Right lobe of liver (tissue), 6 donors: ENCODE measurements around the gene ZNF487. TPM values are rescaled to one million over a fixed set of nuclear protein-coding genes. Genes with fewer than 3 reads are reported as not detected.

Experiments
- ATAC-seq, 4 donors: fragments of 200-7000 bp; cut with Tn5 transposase; one replicate each; pipeline ENCODE4 v1.9.1; 2020; ENCODE audit warnings: mild to moderate bottlenecking in 4 of 4, moderate library complexity in 4 of 4
- DNase-seq, 3 donors: peaks; one replicate each; pipeline ENCODE4 v3.0.0-alpha.2; 2020
- H3K27ac ChIP-seq, 3 donors: fragments of 200-600 bp; one replicate each; pipeline ENCODE4 v1.8.0; 2022
- H3K27me3 ChIP-seq, 2 donors: fragments of 200-600 bp; one replicate each; pipeline ENCODE4 v1.8.0; 2022
- H3K36me3 ChIP-seq, 4 donors: fragments of 200-600 bp; sonication (generic) in 1 of 4; one replicate each; pipeline versions ENCODE4 v1.5.1 to v1.8.0; 2017 to 2022; ENCODE audit warnings: control low read depth in 1 of 4
- H3K4me1 ChIP-seq, 4 donors: fragments of 200-600 bp; sonication (generic) in 1 of 4; one replicate each; pipeline versions ENCODE4 v1.5.1 to v1.8.0; 2017 to 2022; ENCODE audit warnings: control low read depth in 1 of 4
- H3K4me3 ChIP-seq, 3 donors: fragments of 200-600 bp; one replicate each; pipeline ENCODE4 v1.8.0; 2022
- H3K9me3 ChIP-seq, 4 donors: fragments of 200-600 bp; sonication (generic) in 1 of 4; one replicate each; pipeline versions ENCODE4 v1.5.1 to v1.8.0; 2017 to 2022; ENCODE audit warnings: control low read depth in 1 of 4
- POLR2A ChIP-seq: fragments of 450-650 bp; IDR thresholded peaks from one replicate; pipeline ENCODE4 v1.6.1; 2017; ENCODE audit warnings: antibody characterized with exemption, mild to moderate bottlenecking
- WGBS: methylation state at CpG from one replicate; pipeline ENCODE4 v1.1.6; 2018; ENCODE audit warnings: low coverage, low lambda C conversion rate; ENCODE audit not compliant: insufficient coverage; ENCODE audit errors: missing lambda C conversion rate; 5-methylcytosine and 5-hydroxymethylcytosine counted together
- intact Hi-C, 2 donors: fragments of 100-400 bp; cut with DNase I; formaldehyde crosslinking; loops; one replicate each; pipeline versions ENCODE4 v1.11.2 to v1.14.1; 2022
- total RNA-seq, 6 experiments: library from RNA; depleted of rRNA in 2 of 6; stranded (reverse); fragments of >200 nt in 2 of 6; fragmentation: NEBNext Ultra II Directional in 3 of 6; extraction: Animal tissue kit (Norgen Biotek cat#: 25700) in 3 of 6; gene quantifications; one replicate each; pipeline versions ENCODE4 v1.1.0 to v1.2.4, GENCODE V29; 2016 to 2023
- TF ChIP-seq, protein P1 (sequence below), 4 donors: fragments of 200-600 bp in 3 of 4; fragments of 450-650 bp in 1 of 4; IDR thresholded peaks; one replicate each; pipeline versions ENCODE4 v1.5.1 to v1.8.0; 2016 to 2022; ENCODE audit warnings: antibody characterized with exemption in 4 of 4, mild to moderate bottlenecking in 2 of 4
- donor health status: DM: no; HTN: yes; CAD: no.
- donor health status: DM: no; HTN: no; CAD: no.
- donor health status: DM: no; HTN: no; CAD: no.
- donor health status: DM: no; HTN: yes; CAD: no.
- donor health status: DM: no; HTN: yes; CAD: no.

The ZNF487 gene
- total RNA-seq, 6 experiments from 2014 or later, result 1.4 to 3.0 (median 1.8) TPM

DNA sequence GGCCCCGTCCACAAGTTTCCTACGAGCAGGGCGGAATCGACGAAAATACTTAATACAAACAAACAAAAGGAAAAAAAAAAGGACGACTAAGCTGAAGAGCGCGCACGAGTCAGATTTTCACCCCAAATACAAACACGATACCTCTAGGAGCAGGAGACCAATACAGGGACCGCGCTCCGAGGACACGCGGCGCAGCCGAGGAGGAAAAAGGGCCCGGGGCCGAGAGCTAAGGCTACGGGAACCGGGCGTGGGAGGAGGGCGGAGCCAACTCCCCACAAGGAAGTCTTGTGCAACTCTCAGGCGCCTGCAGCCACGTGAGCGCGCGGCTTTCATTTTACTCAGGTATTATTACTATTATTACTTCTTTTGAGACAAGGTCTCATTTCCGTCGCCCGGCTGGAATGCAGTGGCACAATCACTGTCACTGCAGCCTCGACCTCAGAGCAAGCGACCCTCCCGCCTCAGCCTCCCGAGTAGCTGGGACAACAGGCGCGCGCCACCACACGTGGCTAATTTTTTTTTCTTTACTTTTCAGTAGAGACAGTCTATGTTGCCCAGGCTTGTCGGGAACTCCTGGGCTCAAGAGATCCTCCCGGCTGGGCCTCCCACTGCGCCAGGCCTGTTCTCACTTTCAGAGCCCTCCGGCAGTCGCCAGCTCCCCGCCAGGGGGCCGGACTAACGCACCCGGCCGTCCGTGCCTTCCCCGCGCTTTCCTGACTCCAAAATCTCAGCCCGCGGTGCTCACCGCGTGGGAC is 29.2 kb upstream of the ZNF487 start:
- Histone ChIP-seq H3K4me1 (peaks cover 0 to 42% (median 16%) of the 10 kb centered on the region in 4 donors), H3K27me3 (no peaks in the 10 kb centered on the region), H3K36me3 (no peaks in the 10 kb centered on the region), H3K27ac (peak overlapping the region; percentile 91 to 97 (median 97)), H3K4me3 (peak overlapping the region; percentile 69 to 82 (median 77)), H3K9me3 (peaks cover 0 to 2% (median 0%) of the 10 kb centered on the region in 4 donors)
- TF ChIP-seq, protein P1, sequence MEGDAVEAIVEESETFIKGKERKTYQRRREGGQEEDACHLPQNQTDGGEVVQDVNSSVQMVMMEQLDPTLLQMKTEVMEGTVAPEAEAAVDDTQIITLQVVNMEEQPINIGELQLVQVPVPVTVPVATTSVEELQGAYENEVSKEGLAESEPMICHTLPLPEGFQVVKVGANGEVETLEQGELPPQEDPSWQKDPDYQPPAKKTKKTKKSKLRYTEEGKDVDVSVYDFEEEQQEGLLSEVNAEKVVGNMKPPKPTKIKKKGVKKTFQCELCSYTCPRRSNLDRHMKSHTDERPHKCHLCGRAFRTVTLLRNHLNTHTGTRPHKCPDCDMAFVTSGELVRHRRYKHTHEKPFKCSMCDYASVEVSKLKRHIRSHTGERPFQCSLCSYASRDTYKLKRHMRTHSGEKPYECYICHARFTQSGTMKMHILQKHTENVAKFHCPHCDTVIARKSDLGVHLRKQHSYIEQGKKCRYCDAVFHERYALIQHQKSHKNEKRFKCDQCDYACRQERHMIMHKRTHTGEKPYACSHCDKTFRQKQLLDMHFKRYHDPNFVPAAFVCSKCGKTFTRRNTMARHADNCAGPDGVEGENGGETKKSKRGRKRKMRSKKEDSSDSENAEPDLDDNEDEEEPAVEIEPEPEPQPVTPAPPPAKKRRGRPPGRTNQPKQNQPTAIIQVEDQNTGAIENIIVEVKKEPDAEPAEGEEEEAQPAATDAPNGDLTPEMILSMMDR (IDR thresholded peaks at IDR 0.05), result peak in 3 of 4 donors; percentile 28 to 35 (median 32)
- TF ChIP-seq POLR2A, result peak; percentile 70
- under 1% methylated on average over 42 of the region's 56 CpGs for WGBS
- DNase-seq (peak; percentile 94 to 96 (median 95)), ATAC-seq (peak; percentile 67 to 73 (median 70))
- intact Hi-C loops, result no loop called here

DNA sequence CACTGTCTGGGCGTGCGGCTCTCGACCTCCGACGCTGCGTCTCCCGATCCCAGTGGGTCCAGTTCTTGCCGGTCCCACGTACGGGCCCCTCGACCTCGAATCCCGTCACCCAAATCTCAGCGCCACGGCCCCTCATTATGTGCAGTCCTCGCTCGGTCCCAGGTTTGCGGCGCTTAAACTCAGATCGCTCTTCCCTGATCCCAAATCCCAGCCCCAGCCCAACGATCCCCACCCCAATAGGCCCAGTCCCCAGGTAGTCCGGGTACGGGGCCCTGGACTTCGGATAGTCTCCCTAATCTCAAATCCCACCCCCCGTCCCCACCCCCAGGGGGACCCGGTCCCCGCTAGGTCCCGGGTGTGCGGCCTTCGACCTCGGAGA is 28.6 kb upstream of the ZNF487 start:
- Histone ChIP-seq H3K4me3 (peak overlapping the region; percentile 69 to 82 (median 77)), H3K27me3 (no peaks in the 10 kb centered on the region), H3K27ac (peak overlapping the region; percentile 91 to 97 (median 97)), H3K36me3 (no peaks in the 10 kb centered on the region), H3K9me3 (peaks cover 0 to 2% (median 0%) of the 10 kb centered on the region in 4 donors), H3K4me1 (peaks cover 0 to 36% (median 13%) of the 10 kb centered on the region in 4 donors)
- under 1% methylated on average over 24 of the region's 31 CpGs for WGBS
- TF ChIP-seq, protein P1 (IDR thresholded peaks at IDR 0.05), result no peak
- TF ChIP-seq POLR2A, result no peak
- ATAC-seq (peak in 1 of 4 donors; percentile 0), DNase-seq (no peak)
- intact Hi-C loops, result no loop called here

DNA sequence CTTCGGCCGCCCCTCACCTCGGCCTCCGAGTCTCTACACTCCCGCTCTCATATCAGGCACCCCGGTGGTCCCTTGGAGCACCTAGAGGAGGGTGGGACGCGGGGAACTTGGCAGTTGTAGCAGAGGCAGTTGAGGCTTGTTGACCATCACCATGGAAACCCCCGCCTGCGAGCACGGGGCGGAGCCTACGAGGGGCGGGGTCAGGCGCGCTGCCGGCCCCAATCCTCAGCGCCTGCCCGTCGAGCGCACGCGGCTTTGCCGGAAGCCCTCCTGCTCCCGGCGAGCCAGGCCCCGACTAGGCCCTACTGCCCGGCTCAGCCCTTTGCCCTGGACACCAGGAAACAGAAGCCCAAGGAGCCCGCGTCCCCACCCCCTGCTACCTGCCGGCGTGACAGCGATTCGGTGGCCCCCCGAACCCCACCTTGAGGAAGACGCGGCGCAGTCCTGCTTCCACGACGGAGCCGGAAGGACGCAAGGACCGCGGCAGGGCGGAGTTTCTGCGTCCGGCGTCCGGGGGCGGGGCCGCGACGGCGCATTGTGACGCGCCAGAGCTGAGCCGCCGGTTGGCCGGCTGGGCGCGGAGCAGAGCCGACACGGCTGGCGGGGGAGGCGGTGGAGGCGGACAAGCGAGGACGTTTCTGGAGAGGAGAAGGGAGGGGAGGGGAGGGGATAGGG is 28.1 kb upstream of the ZNF487 start, which contains the start of gene HNRNPF:
Gene HNRNPF, minus strand, starts transcription at position 477 of the 675 bp plus-strand sequence. CDS start 21,302 bp downstream, outside the sequence.
- WGBS, result 0% methylated on average over 14 of the region's 68 CpGs
- TF ChIP-seq POLR2A, result peak; percentile 97
- TF ChIP-seq, protein P1 (IDR thresholded peaks at IDR 0.05), result no peak
- Histone ChIP-seq H3K27ac (peak within 1 kb of the TSS; percentile 91 to 97 (median 97)), H3K36me3 (no peaks in the 10 kb centered on the region), H3K4me3 (peak within 1 kb of the TSS; percentile 69 to 82 (median 77)), H3K27me3 (no peaks in the 10 kb centered on the region), H3K4me1 (peaks cover 0 to 31% (median 11%) of the 10 kb centered on the region in 4 donors), H3K9me3 (peaks cover 0 to 2% (median 0%) of the 10 kb centered on the region in 4 donors)
- intact Hi-C loops, result no loop called here
- ATAC-seq, result peak; percentile 80 to 91 (median 83)
- DNase-seq, result peak; percentile 97

DNA sequence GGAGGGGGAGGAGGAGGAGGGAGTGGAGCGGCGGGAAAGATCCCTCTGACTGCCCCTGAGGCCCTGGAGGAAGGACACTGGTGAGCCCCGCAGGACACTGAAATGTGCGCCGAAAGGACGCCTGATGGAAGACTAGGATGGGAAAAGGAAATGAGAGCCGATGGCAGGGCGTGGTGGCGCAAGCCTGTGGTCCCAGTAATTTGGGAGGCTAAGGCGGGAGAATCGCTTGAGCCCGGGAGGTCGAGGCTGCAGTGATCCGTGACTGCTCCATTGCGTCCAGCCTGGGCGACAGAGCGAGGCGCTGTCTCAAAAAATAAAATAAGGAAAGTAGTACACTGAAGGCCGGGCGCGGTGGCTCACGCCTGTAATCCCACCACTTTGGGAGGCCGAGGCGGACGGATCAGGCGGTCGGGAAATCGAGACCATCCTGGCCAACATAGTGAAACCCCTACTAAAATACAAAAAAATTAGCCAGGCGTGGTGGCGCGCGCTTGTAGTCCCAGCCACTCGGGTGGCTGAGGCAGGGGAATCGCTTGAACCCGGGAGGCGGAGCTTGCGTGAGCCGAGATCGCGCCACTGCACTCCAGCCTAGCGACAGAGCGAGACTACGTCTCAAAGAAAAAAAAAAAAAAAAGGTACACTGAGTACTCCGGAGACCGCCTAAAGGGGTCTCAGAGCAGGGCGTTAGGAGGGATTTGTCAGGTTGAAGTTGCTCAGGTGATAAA is 27.4 kb upstream of the ZNF487 start:
- DNase-seq, result peak; percentile 65 to 66 (median 65)
- no peak for TF ChIP-seq POLR2A
- TF ChIP-seq, protein P1 (IDR thresholded peaks at IDR 0.05), result no peak
- Histone ChIP-seq H3K9me3 (peaks cover 0 to 2% (median 0%) of the 10 kb centered on the region in 4 donors), H3K27me3 (no peaks in the 10 kb centered on the region), H3K36me3 (no peaks in the 10 kb centered on the region), H3K4me1 (peaks cover 0 to 24% (median 7%) of the 10 kb centered on the region in 4 donors), H3K27ac (peak overlapping the region; percentile 91 to 97 (median 97)), H3K4me3 (peak overlapping the region; percentile 69 to 82 (median 77))
- WGBS, result 12% methylated on average over 44 of the region's 46 CpGs
- peak; percentile 5 to 23 (median 10) for ATAC-seq
- intact Hi-C loops, result no loop called here
